Activated CD4-positive, alpha-beta T cell treated with anti-CD3 and anti-CD28 coated beads for 1 hour (primary cell): ENCODE measurements around the gene ARIH1.
"Not testable (repeated sequence)": the region's sequence is repeated elsewhere in the genome, so short reads cannot be mapped to it uniquely, and the experiment has no call there.

Experiments used
- DNase-seq: peaks from one replicate; pipeline ENCODE4 v3.0.0-alpha.2; 2020

ARIH1 gene, protein sequence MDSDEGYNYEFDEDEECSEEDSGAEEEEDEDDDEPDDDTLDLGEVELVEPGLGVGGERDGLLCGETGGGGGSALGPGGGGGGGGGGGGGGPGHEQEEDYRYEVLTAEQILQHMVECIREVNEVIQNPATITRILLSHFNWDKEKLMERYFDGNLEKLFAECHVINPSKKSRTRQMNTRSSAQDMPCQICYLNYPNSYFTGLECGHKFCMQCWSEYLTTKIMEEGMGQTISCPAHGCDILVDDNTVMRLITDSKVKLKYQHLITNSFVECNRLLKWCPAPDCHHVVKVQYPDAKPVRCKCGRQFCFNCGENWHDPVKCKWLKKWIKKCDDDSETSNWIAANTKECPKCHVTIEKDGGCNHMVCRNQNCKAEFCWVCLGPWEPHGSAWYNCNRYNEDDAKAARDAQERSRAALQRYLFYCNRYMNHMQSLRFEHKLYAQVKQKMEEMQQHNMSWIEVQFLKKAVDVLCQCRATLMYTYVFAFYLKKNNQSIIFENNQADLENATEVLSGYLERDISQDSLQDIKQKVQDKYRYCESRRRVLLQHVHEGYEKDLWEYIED

GRCh38 chr15:72473614-72474465 lies at the start of gene ARIH1:
Gene ARIH1 (plus strand): TSS chr15:72474330. CDS start chr15:72474640, 310 bp downstream.
- peak; percentile 95 for DNase-seq

DNA sequence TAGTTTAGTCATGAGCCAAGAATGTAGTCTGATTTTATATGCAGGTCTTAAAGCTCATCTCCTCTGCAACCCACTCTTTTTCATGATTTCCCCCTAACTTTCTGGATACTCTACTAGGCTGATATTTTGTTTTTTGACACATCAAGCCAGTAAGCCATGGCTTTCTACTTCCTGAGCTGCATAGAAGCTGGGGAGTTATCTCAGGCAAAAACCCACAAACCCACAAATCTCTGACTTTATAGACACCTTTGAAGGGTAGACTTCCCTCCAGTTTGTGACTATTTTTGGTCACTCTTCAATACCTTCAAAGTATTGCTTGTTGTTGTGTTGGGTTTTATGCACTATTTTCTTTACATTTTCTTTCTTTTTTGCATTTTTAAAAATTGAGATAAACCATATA lies 47.4 kb upstream of the ARIH1 start:
- no peak for DNase-seq

GRCh38 chr15:72437650-72438316 lies 36.3 kb upstream of the ARIH1 start:
- DNase-seq, result no peak

GRCh38 chr15:72442848-72443247 lies 31.3 kb upstream of the ARIH1 start:
- not testable (repeated sequence) for DNase-seq

- no peak for DNase-seq
Observed at GRCh38 chr15:72445426-72445825, 28.7 kb upstream of the ARIH1 start.

GRCh38 chr15:72450805-72451204 lies 23.3 kb upstream of the ARIH1 start:
- no peak for DNase-seq

DNA sequence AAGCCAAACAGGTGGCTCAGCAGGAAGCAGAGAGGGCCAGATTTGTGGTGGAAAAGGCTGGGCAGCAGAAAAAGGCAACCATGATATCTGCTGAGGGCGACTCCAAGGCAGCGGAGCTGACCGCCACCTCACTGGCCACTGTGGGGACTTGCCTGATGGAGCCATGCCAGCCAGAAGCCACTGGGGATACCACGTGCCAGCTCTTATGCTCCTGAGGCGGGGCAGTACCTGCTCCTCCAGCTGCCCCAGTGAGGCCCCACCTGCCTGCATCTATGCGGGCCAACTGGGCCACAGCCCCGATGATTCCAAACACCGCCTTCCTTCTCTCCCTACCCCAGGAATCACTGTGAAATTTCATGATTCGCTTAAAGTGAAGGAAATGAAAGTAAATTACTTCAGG lies 22.9 kb upstream of the ARIH1 start:
- DNase-seq, result no peak

DNA sequence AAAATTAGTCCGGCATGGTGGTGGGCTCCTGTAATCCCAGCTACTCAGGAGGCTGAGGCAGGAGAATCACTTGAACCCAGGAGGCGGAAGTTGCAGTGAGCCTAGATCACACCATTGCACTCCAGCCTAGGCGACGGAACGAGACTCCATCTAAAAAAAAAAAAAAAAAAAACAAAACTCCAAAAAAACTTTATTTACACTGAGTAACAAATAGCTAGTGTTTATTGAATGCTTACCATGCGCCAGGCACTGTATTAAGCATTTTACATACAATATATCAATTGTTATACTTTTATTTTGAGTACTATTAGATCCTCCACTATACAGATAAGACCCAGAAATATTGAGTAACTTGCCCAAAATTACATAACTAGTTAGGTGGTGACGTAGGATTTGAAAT lies 17.4 kb upstream of the ARIH1 start:
- DNase-seq, result no peak

GRCh38 chr15:72460402-72460801 lies 13.7 kb upstream of the ARIH1 start:
- DNase-seq, result no peak

GRCh38 chr15:72463702-72464101 lies 10.4 kb upstream of the ARIH1 start:
- DNase-seq, result no peak

- DNase-seq, result no peak
Observed at GRCh38 chr15:72464251-72464650, 9.9 kb upstream of the ARIH1 start.

- no peak for DNase-seq
Observed at GRCh38 chr15:72468103-72468502, 6.0 kb upstream of the ARIH1 start.

DNA sequence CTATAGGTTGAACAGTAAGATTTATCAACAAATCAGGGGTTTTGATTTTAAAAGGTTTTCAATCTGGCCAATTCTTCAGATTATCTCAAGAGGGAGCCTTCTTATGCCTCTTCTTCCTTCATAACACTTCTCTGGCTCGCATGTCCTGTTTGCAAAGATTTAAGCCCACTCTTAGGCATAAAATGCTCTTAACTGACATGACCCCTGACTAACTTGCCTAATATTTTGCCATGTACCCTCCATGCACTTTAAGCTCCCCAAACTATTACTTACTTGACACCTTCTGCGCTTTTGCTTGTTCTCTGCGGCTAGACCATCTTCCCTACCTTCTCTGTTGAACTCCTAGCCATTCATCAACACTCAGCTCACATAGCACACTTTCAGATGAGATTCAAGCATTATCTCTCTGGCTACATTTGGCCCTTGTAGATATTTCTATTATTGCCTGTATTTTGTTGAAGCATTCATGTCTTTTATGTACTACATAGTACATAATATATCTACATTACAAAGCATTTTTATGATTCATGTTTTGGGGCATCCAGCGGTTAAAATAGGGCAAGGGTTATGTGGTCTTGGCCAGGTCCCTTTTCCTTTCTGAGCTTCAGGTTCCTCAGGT lies 1.0 kb upstream of the ARIH1 start:
- DNase-seq, result no peak

- DNase-seq, result no peak
Observed at GRCh38 chr15:72474466-72474911, 359 bp downstream of the ARIH1 start.

DNA sequence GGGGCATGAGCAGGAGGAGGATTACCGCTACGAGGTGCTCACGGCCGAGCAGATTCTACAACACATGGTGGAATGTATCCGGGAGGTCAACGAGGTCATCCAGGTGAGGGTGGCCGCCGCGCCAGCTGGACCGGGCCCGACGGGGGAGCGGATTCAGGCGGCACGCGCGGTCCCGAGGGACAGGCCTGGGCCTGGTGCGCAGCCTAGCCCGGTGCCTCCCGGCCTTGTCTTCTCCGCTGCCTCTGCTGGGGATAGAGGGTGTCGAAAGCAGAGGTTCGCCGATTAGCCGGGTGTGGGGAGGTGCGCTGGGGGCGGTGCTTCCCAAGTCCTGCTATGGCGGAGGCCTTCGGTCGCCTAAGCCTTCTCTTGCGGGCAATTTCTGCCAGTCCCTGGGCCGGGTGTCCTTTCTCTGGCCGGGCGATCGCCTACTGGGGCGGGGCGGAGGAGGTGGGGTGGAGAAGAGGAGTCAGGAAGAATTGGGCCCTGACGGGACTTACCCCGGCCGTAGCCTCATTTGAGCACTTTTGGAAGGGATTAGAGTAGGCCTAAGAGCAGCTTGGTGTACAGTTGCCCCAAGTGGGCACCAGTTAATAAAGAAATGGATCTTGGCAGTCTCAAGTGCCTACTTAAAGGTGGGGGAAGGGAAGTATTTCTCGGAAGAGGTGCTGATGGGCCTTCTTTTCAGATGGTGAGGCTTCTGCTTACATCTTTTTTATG lies 940 bp downstream of the ARIH1 start:
- DNase-seq, result peak; percentile 73

DNA sequence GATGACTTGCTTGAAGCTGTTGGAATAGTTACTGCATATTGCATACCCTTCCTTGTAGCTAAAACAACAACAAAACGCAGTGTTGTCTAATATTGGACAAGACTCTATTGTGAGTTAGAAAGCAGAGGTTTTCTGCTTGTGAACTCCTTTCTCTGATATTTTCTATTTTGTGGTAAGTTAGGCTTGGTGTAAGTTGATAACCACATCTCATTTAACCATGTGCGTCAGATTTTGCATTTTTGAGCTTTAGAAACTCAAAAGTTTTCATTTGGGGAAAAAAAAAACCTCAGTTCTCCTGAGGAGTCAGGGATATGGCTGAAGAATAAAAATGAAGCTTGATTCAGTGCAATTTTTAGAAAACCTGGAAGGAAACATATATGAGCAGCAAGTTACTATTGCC lies 1.5 kb downstream of the ARIH1 start:
- DNase-seq, result no peak

DNA sequence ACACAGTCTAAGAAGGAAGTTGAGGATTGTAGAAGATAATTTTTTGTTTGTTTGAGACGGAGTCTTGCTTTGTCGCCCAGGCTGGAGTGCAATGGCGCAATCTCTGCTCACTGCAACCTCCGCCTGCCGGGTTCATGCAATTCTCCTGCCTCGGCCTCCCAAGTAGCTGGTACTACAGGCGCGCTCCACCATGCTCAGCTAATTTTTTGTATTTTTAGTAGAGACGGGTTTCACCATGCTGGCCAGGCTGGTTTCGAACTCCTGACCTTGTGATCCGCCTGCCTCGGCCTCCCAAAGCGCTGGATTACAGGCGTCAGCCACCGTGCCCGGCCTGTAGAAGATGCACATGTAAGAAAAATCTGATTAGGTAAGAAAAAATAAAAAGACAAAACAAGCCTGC lies 2.2 kb downstream of the ARIH1 start:
- DNase-seq, result not testable (repeated sequence)

GRCh38 chr15:72481015-72481659 lies 7.0 kb downstream of the ARIH1 start:
- no peak for DNase-seq

DNA sequence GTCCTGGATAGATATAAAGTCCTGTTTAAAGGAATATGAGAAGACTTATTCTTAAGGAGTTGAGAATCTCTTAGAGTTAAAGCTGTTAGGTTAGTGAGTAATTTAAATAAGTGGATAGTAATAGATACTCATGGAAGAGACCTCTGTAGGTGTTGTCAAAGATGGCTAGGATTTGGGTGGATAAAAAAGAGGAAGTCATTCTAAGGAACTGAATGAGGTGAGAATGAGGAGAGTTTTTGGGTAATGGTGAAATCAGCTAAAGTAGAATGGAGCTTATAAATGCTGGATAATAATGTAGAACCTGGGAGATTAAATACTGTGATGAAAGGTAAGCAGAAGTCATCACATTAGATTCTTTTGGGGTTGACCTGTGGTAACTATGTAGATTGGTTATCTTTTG lies 8.1 kb downstream of the ARIH1 start:
- no peak for DNase-seq

GRCh38 chr15:72483279-72483678 lies 9.1 kb downstream of the ARIH1 start:
- no peak for DNase-seq

GRCh38 chr15:72486144-72486543 lies 12.0 kb downstream of the ARIH1 start:
- no peak for DNase-seq
